Measurements from ENCODE around the gene FAM107B. TPM values are rescaled to one million over a fixed set of nuclear protein-coding genes. Genes with fewer than 3 reads are reported as not detected.

The FAM107B gene
- total RNA-seq, 1 experiment from 2014 or later = 24.5 TPM

DNA sequence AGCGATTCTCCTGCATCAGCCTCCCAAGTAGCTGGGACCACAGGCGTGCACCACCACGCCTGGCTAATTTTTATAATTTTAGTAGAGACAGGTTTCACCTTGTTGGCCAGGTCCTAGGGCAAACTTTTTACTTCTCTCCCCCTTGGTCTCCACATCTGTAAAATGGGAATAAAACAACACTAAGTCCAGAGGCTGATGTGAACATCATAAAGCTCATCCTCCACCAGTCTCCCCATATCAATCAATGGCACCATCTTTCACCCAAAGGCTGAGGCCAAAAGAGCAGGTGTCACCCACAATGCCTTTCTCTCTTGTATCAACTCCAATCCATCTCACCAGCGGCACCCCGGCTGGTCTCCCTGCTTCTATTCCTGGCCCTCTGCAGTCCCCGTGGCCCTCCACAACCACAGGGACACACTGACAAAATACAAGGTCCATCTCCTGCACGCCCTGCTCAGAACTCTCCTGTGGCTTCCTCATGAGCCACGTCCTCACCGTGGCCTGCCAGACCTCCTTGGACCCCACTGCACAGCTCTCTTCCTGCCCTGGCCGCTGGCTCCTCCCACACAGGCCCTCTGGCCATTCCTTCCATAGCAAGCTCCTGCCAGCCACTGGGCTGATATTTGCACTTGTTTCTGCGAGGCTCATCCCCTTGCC, 179.0 kb downstream of the FAM107B start:
- no CpG with 5 or more reads among the region's 11 CpGs for WGBS (ENCODE audit: extremely low coverage, insufficient read length, low lambda C conversion rate)
- no peak overlapping the region for H4K8ac ChIP-seq (replicated peaks; ENCODE audit: insufficient read length, low read depth, low read length)
- H4K20me1 ChIP-seq (ENCODE audit: control insufficient read depth, insufficient read depth, insufficient read length) = no peaks in the 10 kb centered on the region
- no peak overlapping the region for H3K14ac ChIP-seq (ENCODE audit: insufficient read depth, low read length)
- peaks cover 4% of the 10 kb centered on the region for H3K79me1 ChIP-seq (ENCODE audit: insufficient read depth, low read depth, low read length, poor library complexity, severe bottlenecking)
- H3K9me3 ChIP-seq (ENCODE audit: control insufficient read depth, low read depth, low read length) = no peaks in the 10 kb centered on the region
- no peak overlapping the region for H2BK12ac ChIP-seq (ENCODE audit: insufficient read length, low read depth, low read length)
- no peak overlapping the region for H3K56ac ChIP-seq (ENCODE audit: insufficient read length, low read depth, low read length)
- no peak overlapping the region for H2AK5ac ChIP-seq (ENCODE audit: insufficient read length, low read length)
- Mint-ChIP-seq H3K27me3 (ENCODE audit: low read depth) (no peaks in the 10 kb centered on the region), H3K4me3 (no peak overlapping the region), H3K27ac (peak overlapping the region in 1 of 3 experiments; percentile 21; a peak in 2 of 7 replicates), H3K36me3 (ENCODE audit: insufficient read depth in 1 of 3, low read depth in 3 of 3) (peaks cover 8 to 34% (median 34%) of the 10 kb centered on the region in 3 experiments; a peak in 6 of 7 replicates), H3K9me3 (no peaks in the 10 kb centered on the region), H3K4me1 (peaks cover 10 to 16% of the 10 kb centered on the region in 2 experiments; a peak in 3 of 4 replicates)
- H3K4me2 ChIP-seq (ENCODE audit: insufficient read depth, insufficient read length, low read length) = no peak overlapping the region
- H3K23me2 ChIP-seq (ENCODE audit: insufficient read length, low read depth, low read length, poor library complexity, severe bottlenecking) = no peaks in the 10 kb centered on the region
- no peak overlapping the region for H2BK15ac ChIP-seq (ENCODE audit: low read depth, low read length)
- no peaks in the 10 kb centered on the region for H3K79me2 ChIP-seq (ENCODE audit: insufficient read depth, low read length)
- no peak overlapping the region for H4K91ac ChIP-seq (ENCODE audit: insufficient read length, low read depth, low read length)
- H3K27me3 ChIP-seq (ENCODE audit: insufficient read depth, low read length) = no peaks in the 10 kb centered on the region
- no peak overlapping the region for H3K27ac ChIP-seq (ENCODE audit: insufficient read length, low read depth, low read length)
- H2BK20ac ChIP-seq (ENCODE audit: low read depth, low read length, poor library complexity, severe bottlenecking) = no peak overlapping the region
- no peak overlapping the region for H2BK120ac ChIP-seq (ENCODE audit: low read depth, low read length, poor library complexity, severe bottlenecking)
- DNase-seq = peak; percentile 15
- TF ChIP-seq CTCF (conservative IDR thresholded peaks at IDR 0.05) = no peak
- H3T11ph ChIP-seq (ENCODE audit: low read length) = no peak overlapping the region
- no peak overlapping the region for H4K5ac ChIP-seq (ENCODE audit: insufficient read length, low read depth, low read length)
- H3K18ac ChIP-seq (ENCODE audit: insufficient read length, low read depth, low read length) = no peak overlapping the region
- H3K9ac ChIP-seq (ENCODE audit: extremely low read depth, insufficient read length, low read length) = no peak overlapping the region
- H2AFZ ChIP-seq (ENCODE audit: low read length) = no peak overlapping the region
- no peak overlapping the region for H2BK5ac ChIP-seq (ENCODE audit: insufficient read length, low read length)
- no peak overlapping the region for H3K4ac ChIP-seq (ENCODE audit: low read depth, low read length)
- no peaks in the 10 kb centered on the region for H3K4me1 ChIP-seq (ENCODE audit: insufficient read depth, low read length)
- H3K23ac ChIP-seq (ENCODE audit: insufficient read length, low read depth, low read length) = no peak overlapping the region

All from H9 (cell line).